Caco-2 (cell line): Measurements from ENCODE around the gene CLDND2. TPM values are rescaled to one million over a fixed set of nuclear protein-coding genes. Genes with fewer than 3 reads are reported as not detected.
"Not testable (repeated sequence)": the region's sequence is repeated elsewhere in the genome, so short reads cannot be mapped to it uniquely, and the experiment has no call there.

ENCODE experiments used
- BruUV-seq: library from RNA; stranded (reverse); fragments of 400-500 nt; replicated peaks from 2 replicates; lab custom pipeline; 2021; lab: Mats Ljungman, UMichigan
- CTCF ChIA-PET: fragments of 300-600 bp; sonication (Branson Sonifier 250); formaldehyde crosslinking; loops from one replicate; lab custom pipeline; 2022; ENCODE audit warnings: antibody characterized with exemption; lab: Charles Lee
- POLR2A ChIA-PET: fragments of 300-600 bp; sonication (Branson Sonifier 250); formaldehyde crosslinking; loops from one replicate; lab custom pipeline; 2022; ENCODE audit warnings: antibody characterized with exemption; lab: Charles Lee
- DNase-seq, 2 experiments: peaks; one replicate each; pipeline versions ENCODE4 v3.0.0 to v3.0.0-alpha.2; 2020 to 2022
- H3K27me3 ChIP-seq: replicated peaks from 2 replicates; pipeline ENCODE4 v1.6.0; 2011; ENCODE audit warnings: low read length; ENCODE audit not compliant: control insufficient read depth, insufficient read depth
- H3K36me3 ChIP-seq: 2 replicates; pipeline ENCODE4 v1.5.1; 2011; ENCODE audit warnings: low read length; ENCODE audit not compliant: control insufficient read depth, insufficient read depth
- H3K4me1 ChIP-seq: fragments of 250-450 bp; sonication (Bioruptor Pico); 2 replicates; pipeline ENCODE4 v1.5.1; 2020; ENCODE audit warnings: mild to moderate bottlenecking
- H3K4me3 ChIP-seq: 2 replicates; pipeline ENCODE4 v1.5.1; 2011; ENCODE audit warnings: low read depth, mild to moderate bottlenecking, control low read depth, low read length
- H3K9me3 ChIP-seq: fragments of 250-450 bp; sonication (Bioruptor Pico); 2 replicates; pipeline ENCODE4 v1.5.1; 2020; ENCODE audit warnings: mild to moderate bottlenecking, moderate library complexity
- H3K27ac Mint-ChIP-seq: one replicate; pipeline ENCODE4 v1.8.0; 2022; ENCODE audit warnings: mixed read lengths; ENCODE audit not compliant: unreplicated experiment
- H3K27me3 Mint-ChIP-seq: one replicate; pipeline ENCODE4 v1.8.0; 2022; ENCODE audit warnings: mixed read lengths; ENCODE audit not compliant: insufficient read depth, unreplicated experiment
- H3K36me3 Mint-ChIP-seq: one replicate; pipeline ENCODE4 v1.8.0; 2022; ENCODE audit warnings: mild to moderate bottlenecking, mixed read lengths; ENCODE audit not compliant: insufficient read depth, unreplicated experiment
- H3K4me1 Mint-ChIP-seq: one replicate; pipeline ENCODE4 v1.8.0; 2022; ENCODE audit warnings: low read depth, mixed read lengths; ENCODE audit not compliant: unreplicated experiment
- H3K4me3 Mint-ChIP-seq: one replicate; pipeline ENCODE4 v1.8.0; 2022; ENCODE audit warnings: mild to moderate bottlenecking, moderate library complexity, mixed read lengths; ENCODE audit not compliant: unreplicated experiment
- H3K9me3 Mint-ChIP-seq: one replicate; pipeline ENCODE4 v1.8.0; 2022; ENCODE audit warnings: mixed read lengths; ENCODE audit not compliant: unreplicated experiment
- intact Hi-C: fragments of 100-400 bp; cut with micrococcal nuclease; formaldehyde crosslinking; loops from one replicate; pipeline ENCODE4 v1.10.0; 2022; ENCODE audit not compliant: unreplicated experiment
- total RNA-seq: library from RNA; stranded (reverse); gene quantifications from 2 replicates; pipeline ENCODE4 v1.2.3, GENCODE V29; 2022
- TF ChIP-seq, protein P1 (sequence below), 2 experiments: fragments of 200-600 bp in 1 of 2; IDR thresholded peaks; 1 replicate in 1 of 2; 2 replicates in 1 of 2; pipeline versions ENCODE4 v1.5.1 to v1.8.0; 2011 to 2022; ENCODE audit warnings: antibody characterized with exemption in 1 of 2, control low read depth in 1 of 2, inconsistent platforms in 1 of 2, low read depth in 1 of 2, low read length in 1 of 2, mild to moderate bottlenecking in 1 of 2, moderate library complexity in 1 of 2; ENCODE audit not compliant: insufficient read depth in 1 of 2, severe bottlenecking in 1 of 2, unreplicated experiment in 1 of 2

CLDND2 gene
- total RNA-seq, 1 experiment from 2014 or later, result 1.6 TPM

DNA sequence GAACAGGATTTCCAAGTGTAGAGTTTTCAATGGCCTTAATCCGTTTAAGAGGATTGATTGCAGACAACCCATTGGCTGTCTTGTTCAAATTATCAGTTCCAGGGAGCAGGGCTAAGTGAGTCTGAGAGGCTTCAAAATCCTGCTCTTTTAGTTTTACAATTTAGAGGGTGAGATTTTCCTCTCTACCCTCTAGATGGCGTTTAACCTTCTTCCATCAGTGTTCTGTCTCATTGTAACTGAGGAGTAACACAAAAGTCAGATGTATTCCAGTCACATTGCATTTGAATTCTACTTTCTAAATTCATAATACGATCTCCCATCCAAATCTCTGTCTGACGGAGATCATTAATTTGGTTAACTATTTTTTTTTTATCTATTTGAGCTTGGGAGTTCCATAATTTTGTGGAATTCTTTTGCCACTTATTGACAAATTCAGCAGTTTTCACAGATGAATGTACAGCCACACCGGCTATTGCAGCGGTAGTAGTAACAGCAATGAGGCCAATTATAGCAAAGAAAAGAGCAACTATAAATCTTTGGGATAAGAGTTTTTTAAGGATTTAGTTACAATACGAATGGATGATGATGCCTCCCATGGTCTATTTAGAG is 29.4 kb upstream of the CLDND2 start:
- peaks cover 8% of the 10 kb centered on the region for H3K9me3 ChIP-seq
- H3K9me3 Mint-ChIP-seq, result peaks cover 20% of the 10 kb centered on the region
- no peak overlapping the region for H3K4me3 ChIP-seq
- H3K27me3 Mint-ChIP-seq, result no peaks in the 10 kb centered on the region
- no peak overlapping the region for H3K4me3 Mint-ChIP-seq
- ChIA-PET CTCF (no interaction called here), POLR2A (no interaction called here)
- H3K27ac Mint-ChIP-seq, result no peak overlapping the region
- H3K36me3 Mint-ChIP-seq, result peaks cover 11% of the 10 kb centered on the region
- TF ChIP-seq, protein P1, sequence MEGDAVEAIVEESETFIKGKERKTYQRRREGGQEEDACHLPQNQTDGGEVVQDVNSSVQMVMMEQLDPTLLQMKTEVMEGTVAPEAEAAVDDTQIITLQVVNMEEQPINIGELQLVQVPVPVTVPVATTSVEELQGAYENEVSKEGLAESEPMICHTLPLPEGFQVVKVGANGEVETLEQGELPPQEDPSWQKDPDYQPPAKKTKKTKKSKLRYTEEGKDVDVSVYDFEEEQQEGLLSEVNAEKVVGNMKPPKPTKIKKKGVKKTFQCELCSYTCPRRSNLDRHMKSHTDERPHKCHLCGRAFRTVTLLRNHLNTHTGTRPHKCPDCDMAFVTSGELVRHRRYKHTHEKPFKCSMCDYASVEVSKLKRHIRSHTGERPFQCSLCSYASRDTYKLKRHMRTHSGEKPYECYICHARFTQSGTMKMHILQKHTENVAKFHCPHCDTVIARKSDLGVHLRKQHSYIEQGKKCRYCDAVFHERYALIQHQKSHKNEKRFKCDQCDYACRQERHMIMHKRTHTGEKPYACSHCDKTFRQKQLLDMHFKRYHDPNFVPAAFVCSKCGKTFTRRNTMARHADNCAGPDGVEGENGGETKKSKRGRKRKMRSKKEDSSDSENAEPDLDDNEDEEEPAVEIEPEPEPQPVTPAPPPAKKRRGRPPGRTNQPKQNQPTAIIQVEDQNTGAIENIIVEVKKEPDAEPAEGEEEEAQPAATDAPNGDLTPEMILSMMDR (IDR thresholded peaks at IDR 0.05; ENCODE audit: insufficient read depth in 1 of 2, low read depth in 1 of 2, low read length in 1 of 2, severe bottlenecking in 1 of 2, unreplicated experiment in 1 of 2), result peak; percentile 35 to 59
- H3K27me3 ChIP-seq, result no peaks in the 10 kb centered on the region
- BruUV-seq, result no TSS peak
- no peak for DNase-seq
- H3K4me1 Mint-ChIP-seq, result peaks cover 6% of the 10 kb centered on the region
- 0 out of 2 replicates have a peak, but pooled peaks cover 3% of the 10 kb centered on the region for H3K4me1 ChIP-seq
- no peaks in the 10 kb centered on the region for H3K36me3 ChIP-seq
- intact Hi-C loops, result no loop called here

GRCh38 chr19:51397453-51397852 is 28.6 kb upstream of the CLDND2 start:
- H3K4me3 Mint-ChIP-seq, H3K4me3 ChIP-seq, H3K36me3 ChIP-seq, H3K27me3 Mint-ChIP-seq, H3K4me1 ChIP-seq, DNase-seq, H3K27ac Mint-ChIP-seq, CTCF ChIA-PET, H3K4me1 Mint-ChIP-seq, POLR2A ChIA-PET, H3K9me3 ChIP-seq, H3K27me3 ChIP-seq, intact Hi-C loops, BruUV-seq: not testable (repeated sequence)
- Mint-ChIP-seq H3K36me3 (peaks cover 11% of the 10 kb centered on the region), H3K9me3 (peaks cover 12% of the 10 kb centered on the region)

- no peak for DNase-seq
- Mint-ChIP-seq H3K4me3 (no peak overlapping the region), H3K36me3 (peaks cover 11% of the 10 kb centered on the region), H3K9me3 (no peaks in the 10 kb centered on the region), H3K27ac (no peak overlapping the region), H3K27me3 (no peaks in the 10 kb centered on the region), H3K4me1 (peaks cover 6% of the 10 kb centered on the region)
- H3K9me3 ChIP-seq, result no peaks in the 10 kb centered on the region
- ChIA-PET CTCF (interaction anchor here (1.1 kb wide), 1 partner anchor 261 kb away, joined by 3 read pairs; no protein-coding TSS in a partner anchor), POLR2A (interaction anchor here (1.9 to 2.6 kb wide), 2 partner anchors 28 to 57 kb away, joined by 7 to 22 read pairs; no protein-coding TSS in a partner anchor)
- no peaks in the 10 kb centered on the region for H3K36me3 ChIP-seq
- no TSS peak for BruUV-seq
- intact Hi-C loops, result no loop called here
- TF ChIP-seq, protein P1 (IDR thresholded peaks at IDR 0.05; ENCODE audit: insufficient read depth in 1 of 2, low read depth in 1 of 2, low read length in 1 of 2, severe bottlenecking in 1 of 2, unreplicated experiment in 1 of 2), result no peak
- no peak overlapping the region for H3K4me3 ChIP-seq
- 0 out of 2 replicates have a peak, but pooled peaks cover 3% of the 10 kb centered on the region for H3K4me1 ChIP-seq
- H3K27me3 ChIP-seq, result no peaks in the 10 kb centered on the region
Observed at GRCh38 chr19:51396175-51396574, 27.4 kb upstream of the CLDND2 start.
